Panc1 (cell line): Measurements from ENCODE around the gene ETFA. TPM values are rescaled to one million over a fixed set of nuclear protein-coding genes. Genes with fewer than 3 reads are reported as not detected.
A peak's percentile ranks its signal among the peaks of the same experiment; 100 is the strongest.

Experiments used
- ATAC-seq: fragments of 200-7000 bp; cut with Tn5 transposase; 2 replicates; pipeline ENCODE4 v1.9.1; 2020; ENCODE audit warnings: mild to moderate bottlenecking, moderate library complexity
- BruUV-seq: library from RNA; stranded (reverse); fragments of 400-500 nt; replicated peaks from 2 replicates; lab custom pipeline; 2021; lab: Mats Ljungman, UMichigan
- CTCF ChIA-PET: fragments of 300-600 bp; sonication (Branson Sonifier 250); formaldehyde crosslinking; loops from one replicate; lab custom pipeline; 2022; ENCODE audit warnings: antibody characterized with exemption; lab: Charles Lee
- POLR2A ChIA-PET: fragments of 300-600 bp; sonication (Branson Sonifier 250); formaldehyde crosslinking; loops from one replicate; lab custom pipeline; 2022; ENCODE audit warnings: antibody characterized with exemption; lab: Charles Lee
- DNase-seq: peaks from one replicate; pipeline ENCODE4 v3.0.0-alpha.2; 2010; ENCODE audit warnings: low read depth, low spot score
- H3K27ac ChIP-seq: 2 replicates; pipeline ENCODE4 v1.5.1; 2011; ENCODE audit warnings: mild to moderate bottlenecking, low read length, inconsistent platforms
- H3K27me3 ChIP-seq: fragments of 200-500 bp; sonication (Bioruptor generic); 2 replicates; pipeline ENCODE4 v1.6.0; 2014; ENCODE audit warnings: low read length, inconsistent platforms; ENCODE audit not compliant: control insufficient read depth, insufficient read depth
- H3K36me3 ChIP-seq: fragments of 200-500 bp; sonication (Bioruptor generic); 2 replicates; pipeline ENCODE4 v1.5.1; 2014; ENCODE audit warnings: inconsistent platforms, mild to moderate bottlenecking, low read length, moderate library complexity; ENCODE audit not compliant: control insufficient read depth, insufficient read depth
- H3K4me1 ChIP-seq: 2 replicates; pipeline ENCODE4 v1.5.1; 2011; ENCODE audit warnings: inconsistent platforms, mild to moderate bottlenecking, low read length, moderate library complexity; ENCODE audit not compliant: control insufficient read depth, insufficient read depth
- H3K4me3 ChIP-seq, 2 experiments: 2 replicates each; pipeline ENCODE4 v1.5.1; 2011 to 2012; ENCODE audit warnings: low read depth in 2 of 2, low read length in 2 of 2, mild to moderate bottlenecking in 2 of 2, inconsistent platforms in 1 of 2, moderate library complexity in 1 of 2
- H3K9me3 ChIP-seq: fragments of 200-500 bp; sonication (Bioruptor generic); 2 replicates; pipeline ENCODE4 v1.5.1; 2014; ENCODE audit warnings: low read depth, mild to moderate bottlenecking, inconsistent platforms, low read length, moderate library complexity; ENCODE audit not compliant: control insufficient read depth, insufficient read depth
- CTCF ChIP-seq: fragments of 450-650 bp; IDR thresholded peaks from 2 replicates; pipeline ENCODE4 v1.5.1; 2017; ENCODE audit warnings: mild to moderate bottlenecking
- POLR2AphosphoS5 ChIP-seq: IDR thresholded peaks from 2 replicates; pipeline ENCODE4 v1.6.1; 2012; ENCODE audit warnings: mild to moderate bottlenecking, low read depth, low read length, moderate library complexity
- REST ChIP-seq, 2 experiments: IDR thresholded peaks; 2 replicates each; pipeline ENCODE4 v1.6.1; 2011 to 2012; ENCODE audit warnings: low read depth in 2 of 2, control low read depth in 1 of 2, low read length in 1 of 2, mild to moderate bottlenecking in 1 of 2, moderate library complexity in 1 of 2; ENCODE audit not compliant: insufficient read depth in 1 of 2
- SIN3A ChIP-seq: IDR thresholded peaks from 2 replicates; pipeline ENCODE4 v1.6.1; 2012; ENCODE audit warnings: low read depth, mild to moderate bottlenecking, low read length, moderate library complexity, borderline replicate concordance; ENCODE audit not compliant: insufficient read depth
- TCF7L2 ChIP-seq: IDR thresholded peaks from 2 replicates; pipeline ENCODE4 v1.6.1; 2011; ENCODE audit warnings: mild to moderate bottlenecking, low read depth, low read length, inconsistent platforms
- in situ Hi-C: cut with HindIII; loops from 2 replicates; pipeline ENCODE4 v1.10.0; 2016; ENCODE audit warnings: low sequenced_read_pairs, low pct_unique_long_range_greater_than_20kb
- intact Hi-C: fragments of 100-400 bp; cut with micrococcal nuclease; formaldehyde crosslinking; loops from one replicate; pipeline ENCODE4 v1.10.0; 2022; ENCODE audit not compliant: unreplicated experiment
- total RNA-seq: library from RNA; stranded (reverse); gene quantifications from one replicate; pipeline ENCODE4 v1.2.1, GENCODE V29; 2021; ENCODE audit not compliant: unreplicated experiment

ETFA gene
- total RNA-seq, 1 experiment from 2014 or later = 159 TPM

GRCh38 chr15:76336254-76337058, 25.2 kb upstream of the ETFA start, which contains the start of gene ISL2:
TSS of gene ISL2 (plus strand) at chr15:76336773. CDS start at chr15:76336884, 111 bp downstream.
- no peak for TF ChIP-seq POLR2AphosphoS5
- TF ChIP-seq REST (IDR thresholded peaks at IDR 0.05; ENCODE audit: insufficient read depth in 1 of 2, low read depth in 2 of 2, low read length in 1 of 2) = no peak
- Histone ChIP-seq H3K4me1 (peaks cover 3% of the 10 kb centered on the region; the same call in 1 of the 2 replicates), H3K27ac (no peak within 1 kb of the TSS), H3K4me3 (peak within 1 kb of the TSS in 1 of 2 experiments; percentile 34; a peak in 2 of 4 replicates), H3K27me3 (no peaks in the 10 kb centered on the region; the same call in 1 of the 2 replicates), H3K9me3 (no peaks in the 10 kb centered on the region), H3K36me3 (peaks cover 3% of the 10 kb centered on the region; the same call in 1 of the 2 replicates)
- DNase-seq (no peak), ATAC-seq (no peak)
- in situ Hi-C loops (no loop called here), intact Hi-C loops (no loop called here)
- POLR2A ChIA-PET = interaction anchor here (0.6 to 0.7 kb wide), 3 partner anchors 9 to 132 kb away, joined by 3 to 6 read pairs (median 4); no protein-coding TSS in a partner anchor
- BruUV-seq = no TSS peak
- CTCF ChIA-PET = interaction anchor here (0.6 kb wide), 1 partner anchor 466 kb away, joined by 3 read pairs; no protein-coding TSS in a partner anchor

- Histone ChIP-seq H3K36me3 (peaks cover 3% of the 10 kb centered on the region; the same call in 1 of the 2 replicates), H3K4me1 (peaks cover 3% of the 10 kb centered on the region; the same call in 1 of the 2 replicates), H3K9me3 (no peaks in the 10 kb centered on the region), H3K4me3 (peak overlapping the region in 1 of 2 experiments; percentile 20; a peak in 1 of 4 replicates), H3K27ac (no peak overlapping the region), H3K27me3 (no peaks in the 10 kb centered on the region; the same call in 1 of the 2 replicates)
- TF ChIP-seq POLR2AphosphoS5 (no peak), SIN3A (no peak), REST (IDR thresholded peaks at IDR 0.05; ENCODE audit: insufficient read depth in 1 of 2, low read depth in 2 of 2, low read length in 1 of 2) (no peak), CTCF (no peak), TCF7L2 (no peak)
- DNase-seq = no peak
- no peak for ATAC-seq
- ChIA-PET CTCF (interaction anchor here (0.6 kb wide), 3 partner anchors 14 to 467 kb away, joined by 3 to 19 read pairs (median 3); no protein-coding TSS in a partner anchor), POLR2A (interaction anchor here (0.6 to 0.7 kb wide), 3 partner anchors 10 to 133 kb away, joined by 3 to 6 read pairs (median 4); no protein-coding TSS in a partner anchor)
- intact Hi-C loops (no loop called here), in situ Hi-C loops (no loop called here)
- BruUV-seq = no TSS peak
These were observed 24.3 kb upstream of the ETFA start for GRCh38 chr15:76335307-76336253.
